ENCODE results near the gene PPP3R1.

- TF ChIP-seq POLR2A (IDR thresholded peaks at IDR 0.05; ENCODE audit: low read length) (no peak), GATA1 (IDR thresholded peaks at IDR 0.05; ENCODE audit: low read depth, low read length) (no peak)
These were observed 61.2 kb downstream of the PPP3R1 start for GRCh38 chr2:68190991-68191731.
